HG03432 (cell line): Measurements from ENCODE around the gene CCT3.
A peak's percentile ranks its signal among the peaks of the same experiment; 100 is the strongest.
"Not testable (repeated sequence)": the region's sequence is repeated elsewhere in the genome, so short reads cannot be mapped to it uniquely, and the experiment has no call there.

Experiments
- ATAC-seq: cut with Tn5 transposase; IDR thresholded peaks from one replicate; pipeline ENCODE4 v1.9.1; 2021; ENCODE audit warnings: mild to moderate bottlenecking, moderate library complexity; ENCODE audit not compliant: unreplicated experiment

CCT3 gene

GRCh38 chr1:156368889-156369684, 31.0 kb upstream of the CCT3 start, which contains the start of gene RHBG:
Gene RHBG (plus strand): TSS chr1:156369211. CDS start chr1:156369250, 39 bp downstream.
- no peak for ATAC-seq

DNA sequence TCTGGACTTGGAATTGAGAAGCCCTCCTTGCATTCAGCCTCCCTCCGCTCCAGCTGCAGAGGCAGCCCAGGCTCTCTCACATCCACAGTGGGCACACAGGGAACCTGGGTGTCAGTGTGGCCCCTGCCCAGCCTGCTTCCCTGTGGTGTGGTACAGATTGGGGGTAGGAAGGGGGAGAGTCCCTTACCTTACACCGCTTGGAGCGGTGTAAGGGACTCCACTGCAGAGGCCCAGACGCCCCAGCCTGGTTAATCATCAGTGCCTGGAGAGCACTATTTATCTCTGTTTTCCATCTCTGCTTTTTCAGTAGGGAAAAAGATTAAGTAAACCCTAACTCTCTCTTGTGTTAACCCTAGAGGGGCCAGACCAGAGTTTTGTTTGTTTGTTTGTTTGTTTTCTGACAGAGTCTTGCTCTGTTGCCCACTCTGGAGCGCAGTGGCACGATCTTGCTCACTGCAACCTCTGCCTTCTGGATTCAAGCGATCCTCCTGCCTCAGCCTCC, 30.1 kb upstream of the CCT3 start:
- ATAC-seq, result no peak

DNA sequence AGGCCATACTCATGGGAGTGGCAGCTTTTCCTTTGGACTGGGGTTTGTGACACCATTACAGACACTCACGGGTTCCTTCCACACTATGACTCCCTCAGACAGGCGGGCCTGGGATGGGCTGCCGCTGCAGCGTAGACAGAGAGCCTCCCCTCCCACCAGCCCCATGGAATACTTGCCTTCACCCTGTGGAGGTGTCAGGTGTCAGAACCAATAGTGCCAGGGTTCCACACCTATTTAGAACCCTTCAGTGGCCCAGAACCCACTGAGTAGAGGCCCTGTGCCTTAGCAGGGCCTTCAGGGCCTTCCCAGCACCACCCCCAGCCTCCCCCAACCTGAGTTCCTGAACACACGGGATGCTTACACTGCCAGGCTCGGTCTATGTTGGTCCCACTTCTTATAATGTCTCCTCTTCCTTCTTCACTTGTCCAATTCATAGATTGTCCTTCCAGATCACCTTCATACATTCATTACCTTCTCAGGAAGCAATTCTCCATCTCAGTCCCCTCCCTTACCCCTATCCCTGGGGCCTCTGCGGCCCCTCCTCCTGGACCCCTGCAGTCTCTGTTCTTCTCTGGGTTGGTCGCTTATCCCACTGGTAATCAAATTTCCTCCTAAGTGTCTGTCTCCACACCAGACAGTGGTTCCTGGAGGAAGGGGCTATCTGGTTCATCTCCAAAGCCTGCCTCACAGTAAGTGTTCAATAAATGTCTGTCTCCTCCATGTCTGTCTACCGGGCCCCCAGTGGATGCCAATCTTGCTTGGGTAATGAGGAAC, 29.5 kb upstream of the CCT3 start:
- no peak for ATAC-seq

GRCh38 chr1:156366378-156367166, 28.5 kb upstream of the CCT3 start:
- no peak for ATAC-seq

GRCh38 chr1:156365754-156366153, 27.7 kb upstream of the CCT3 start:
- no peak for ATAC-seq

DNA sequence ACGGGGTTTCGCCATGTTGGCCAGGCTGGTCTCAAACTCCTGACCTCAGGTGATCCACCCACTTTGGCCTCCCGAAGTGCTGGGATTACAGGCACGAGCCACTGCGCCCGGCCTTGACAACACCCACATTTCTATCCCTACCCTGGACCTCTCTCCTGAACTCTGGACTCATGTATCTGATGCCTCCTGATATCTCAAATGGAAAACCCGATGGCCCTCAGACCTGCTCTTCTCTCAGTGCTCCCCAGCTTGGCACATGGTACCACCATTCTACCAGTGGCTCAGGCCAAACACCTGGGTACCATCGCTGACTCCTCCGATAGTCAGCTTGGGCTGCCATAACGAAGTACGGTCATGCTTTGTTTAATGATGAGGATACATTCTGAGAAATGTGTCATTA, 22.4 kb upstream of the CCT3 start:
- no peak for ATAC-seq

- ATAC-seq, result no peak
Observed at GRCh38 chr1:156359973-156360372, 21.9 kb upstream of the CCT3 start.

DNA sequence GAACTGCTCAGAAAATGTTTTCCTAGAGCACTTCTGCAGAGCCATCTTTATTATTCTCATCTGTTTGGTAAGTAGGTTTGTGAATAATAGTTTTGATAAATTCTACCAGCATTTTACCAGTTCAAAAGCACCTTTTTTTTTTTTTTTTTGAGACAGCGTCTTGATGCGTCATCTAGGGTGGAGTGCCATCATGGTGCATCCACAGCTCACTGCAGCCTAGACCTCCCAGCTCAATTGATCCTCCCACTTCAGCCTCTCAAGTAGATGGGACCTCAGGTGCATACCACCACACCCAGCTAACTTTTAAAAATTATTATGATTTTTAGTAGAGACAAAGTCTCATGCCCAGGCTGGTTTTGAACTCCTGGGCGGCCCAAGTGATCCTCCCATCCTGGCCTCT, 21.2 kb upstream of the CCT3 start:
- no peak for ATAC-seq

DNA sequence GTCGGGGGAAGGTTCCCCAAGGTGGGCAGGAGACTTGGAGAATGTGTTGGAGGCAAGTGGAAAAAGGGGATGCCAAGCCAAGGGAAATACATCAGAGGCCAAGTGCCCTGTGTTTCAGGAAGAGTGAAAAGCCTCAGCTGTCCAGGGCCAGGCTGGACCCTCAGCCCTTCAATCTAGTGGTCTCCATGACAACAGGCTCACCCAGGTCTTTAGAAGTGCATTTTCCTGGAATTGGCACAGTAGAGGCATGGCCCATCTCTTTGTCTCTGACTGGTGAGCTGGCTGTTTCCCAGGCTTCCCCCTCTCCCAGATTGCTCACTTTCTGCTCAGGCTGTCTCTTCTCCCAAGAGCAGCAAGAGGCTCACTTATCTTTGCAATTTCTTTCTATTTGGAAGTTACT, 20.5 kb upstream of the CCT3 start:
- no peak for ATAC-seq

DNA sequence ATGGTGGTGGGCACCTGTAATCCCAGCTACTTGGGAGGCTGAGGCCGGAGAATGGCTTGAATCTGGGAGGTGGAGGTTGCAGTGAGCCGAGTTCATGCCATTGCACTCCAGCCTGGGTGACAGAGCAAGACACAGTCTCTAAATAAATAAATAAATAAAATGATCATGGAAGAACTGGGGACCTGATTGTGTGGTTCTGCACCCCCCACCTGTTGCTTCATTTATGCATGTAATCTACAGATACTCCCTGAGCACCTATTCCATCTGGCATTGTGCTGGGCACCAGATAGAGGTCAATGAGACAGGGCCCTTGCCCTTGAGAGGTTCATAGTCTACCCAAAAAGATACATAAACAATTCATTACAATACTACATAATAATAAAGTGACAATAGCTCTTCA, 19.9 kb upstream of the CCT3 start:
- ATAC-seq, result no peak

DNA sequence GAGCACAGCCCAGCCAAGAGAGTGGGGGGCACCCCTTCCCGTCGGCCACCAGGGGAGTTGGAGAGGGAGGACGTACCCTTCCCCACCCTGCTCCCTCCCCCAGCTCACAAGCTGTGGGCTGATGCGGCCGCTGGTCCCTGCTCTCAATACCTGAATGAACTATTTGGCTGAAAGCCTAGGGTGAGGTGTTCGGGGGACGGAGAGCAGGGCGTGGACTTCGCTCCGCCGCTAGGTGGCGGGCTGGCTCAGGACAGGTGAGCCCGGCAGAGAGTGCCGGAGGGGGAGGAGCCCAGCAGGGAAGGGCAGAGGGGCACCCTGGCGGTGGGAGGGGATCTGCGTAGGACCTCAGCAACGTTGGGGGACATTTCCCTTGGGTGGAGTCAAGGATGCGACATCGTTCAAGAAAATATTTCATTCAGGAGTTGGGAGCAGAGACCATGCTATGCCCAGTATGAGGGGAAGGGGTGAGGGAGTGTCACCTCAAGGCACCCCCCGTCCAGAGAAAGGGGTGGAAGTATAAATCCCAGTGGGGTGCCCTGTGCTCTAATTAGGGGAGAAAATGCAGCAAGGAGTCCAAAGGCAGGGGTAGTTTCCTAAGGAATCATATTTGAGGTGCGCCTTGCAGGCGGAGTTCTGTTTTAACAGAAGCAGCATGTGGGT, 18.9 kb upstream of the CCT3 start:
- ATAC-seq, result peak; percentile 60

- ATAC-seq, result no peak
Observed at GRCh38 chr1:156356262-156356874, 18.3 kb upstream of the CCT3 start.

GRCh38 chr1:156352481-156352880, 14.4 kb upstream of the CCT3 start:
- ATAC-seq, result not testable (repeated sequence)

DNA sequence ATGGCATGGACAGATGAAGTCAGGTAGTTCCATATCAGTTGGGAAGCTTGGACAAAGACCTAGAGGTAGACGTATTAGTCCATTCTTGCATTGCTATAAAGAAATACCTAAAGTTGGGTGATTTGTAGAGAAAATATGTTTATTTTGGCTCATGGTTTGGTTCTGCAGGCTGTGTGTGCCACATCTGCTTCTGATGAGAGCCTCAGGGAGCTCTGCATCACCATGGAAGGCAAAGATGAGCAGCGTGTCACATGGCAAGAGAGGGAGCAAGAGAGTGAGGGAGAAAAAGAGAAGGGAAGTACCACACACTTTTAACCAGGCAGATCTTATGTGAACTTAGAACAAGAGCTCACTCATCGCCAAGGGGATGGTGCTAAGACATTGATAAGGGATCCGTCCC, 9.2 kb upstream of the CCT3 start:
- no peak for ATAC-seq

- ATAC-seq, result no peak
Observed at GRCh38 chr1:156346636-156347035, 8.5 kb upstream of the CCT3 start.

GRCh38 chr1:156346035-156346434, 7.9 kb upstream of the CCT3 start:
- not testable (repeated sequence) for ATAC-seq

DNA sequence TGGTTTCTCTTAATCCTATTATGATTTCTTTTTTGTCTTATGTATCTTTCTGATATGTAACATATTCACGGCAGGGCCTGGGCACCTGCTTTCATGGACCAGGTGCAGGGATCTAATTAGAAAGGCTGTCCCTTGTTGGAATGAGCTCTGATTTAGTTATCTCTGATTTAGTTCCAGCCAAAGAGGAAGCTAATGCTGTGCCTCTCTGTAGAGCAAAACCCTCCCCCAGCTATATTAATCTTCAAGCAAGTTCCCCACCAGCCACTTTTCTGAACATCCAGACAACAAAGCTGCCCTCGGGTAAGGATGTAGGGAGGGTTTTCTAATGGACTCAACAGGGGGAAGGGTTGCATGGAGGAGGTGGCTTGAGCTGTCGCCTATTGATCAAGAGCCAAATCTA, 6.3 kb upstream of the CCT3 start:
- no peak for ATAC-seq

DNA sequence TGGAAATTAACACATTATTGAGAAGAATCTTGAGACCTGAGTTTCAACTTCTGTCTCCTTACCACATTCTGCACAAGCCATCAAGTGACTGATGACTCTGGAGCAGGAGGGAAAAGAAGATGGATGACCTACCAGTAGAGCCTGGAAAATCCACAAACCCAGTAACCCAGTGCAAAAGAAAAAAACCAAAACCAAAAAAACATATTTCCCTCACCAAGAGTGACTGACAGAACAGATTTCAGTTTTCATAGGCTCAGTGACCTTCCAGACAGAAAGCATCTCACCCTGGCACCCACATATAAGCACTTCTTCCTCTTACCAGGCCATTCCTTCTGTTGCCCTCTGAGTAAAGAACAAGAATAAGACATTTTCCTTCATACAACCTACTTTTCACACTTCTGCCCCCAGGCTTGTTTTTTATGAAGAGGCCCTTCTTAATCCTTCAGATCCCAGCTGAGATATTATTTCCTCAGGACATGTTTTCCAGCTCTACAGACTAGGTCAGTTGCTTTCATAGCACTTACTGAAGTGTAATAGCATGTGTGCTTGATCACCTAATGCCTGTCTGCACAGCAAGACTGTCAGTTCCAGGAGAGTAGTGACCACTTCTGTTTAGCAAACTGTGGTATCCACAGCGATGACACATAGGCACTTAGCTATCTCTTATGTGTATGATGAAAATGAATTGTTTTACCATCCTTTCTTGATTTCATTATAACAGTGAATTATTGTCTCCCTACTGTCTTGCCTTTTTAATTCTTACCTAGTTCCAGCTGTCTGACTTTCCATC, 4.3 kb upstream of the CCT3 start:
- no peak for ATAC-seq

DNA sequence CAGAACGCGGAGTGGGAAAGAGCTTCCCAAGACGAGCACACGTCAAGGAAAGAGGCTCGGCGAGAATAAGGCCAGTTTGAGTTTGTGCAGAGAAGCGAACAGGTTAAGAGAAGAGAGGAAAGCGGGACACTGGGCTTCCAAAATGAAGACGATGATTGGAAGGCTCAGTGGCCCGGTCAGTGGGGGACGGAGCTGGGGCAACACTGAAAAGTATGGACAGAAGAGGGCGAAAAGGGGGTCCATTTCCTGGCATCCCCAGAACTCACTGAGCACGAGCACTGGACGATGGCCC, 258 bp downstream of the CCT3 start:
- peak; percentile 0 for ATAC-seq
